GM21786 (cell line): ENCODE results near the gene HOXB5.

ENCODE experiments used
- ATAC-seq: cut with Tn5 transposase; IDR thresholded peaks from one replicate; pipeline ENCODE4 v1.9.1; 2021; ENCODE audit not compliant: unreplicated experiment

Gene HOXB5

GRCh38 chr17:48564188-48565021 is 29.2 kb downstream of the HOXB5 start:
- ATAC-seq = no peak

GRCh38 chr17:48563867-48564187 is 29.8 kb downstream of the HOXB5 start:
- ATAC-seq = no peak

GRCh38 chr17:48563385-48563838 is 30.2 kb downstream of the HOXB5 start:
- no peak for ATAC-seq

- no peak for ATAC-seq
These were observed 30.6 kb downstream of the HOXB5 start for GRCh38 chr17:48562934-48563333.

GRCh38 chr17:48561884-48562810 is 31.4 kb downstream of the HOXB5 start:
- peak; percentile 60 for ATAC-seq

- no peak for ATAC-seq
These were observed 33.5 kb downstream of the HOXB5 start for GRCh38 chr17:48559840-48560817.

GRCh38 chr17:48559122-48559839 is 34.3 kb downstream of the HOXB5 start:
- ATAC-seq = no peak

GRCh38 chr17:48558831-48559121 is 34.8 kb downstream of the HOXB5 start:
- ATAC-seq = no peak

GRCh38 chr17:48558057-48558830 is 35.3 kb downstream of the HOXB5 start:
- ATAC-seq = no peak

- no peak for ATAC-seq
These were observed 36.8 kb downstream of the HOXB5 start for GRCh38 chr17:48556576-48557401.

- ATAC-seq = no peak
These were observed 37.4 kb downstream of the HOXB5 start for GRCh38 chr17:48556229-48556575.

GRCh38 chr17:48555258-48556228 is 38.0 kb downstream of the HOXB5 start:
- ATAC-seq = no peak

- ATAC-seq = no peak
These were observed 38.9 kb downstream of the HOXB5 start for GRCh38 chr17:48554412-48555257.

GRCh38 chr17:48553826-48554225 is 39.8 kb downstream of the HOXB5 start:
- no peak for ATAC-seq

GRCh38 chr17:48553190-48553547 is 40.4 kb downstream of the HOXB5 start:
- ATAC-seq = no peak

- ATAC-seq = no peak
These were observed 41.0 kb downstream of the HOXB5 start for GRCh38 chr17:48552466-48553189.
